ENCODE results near the gene NDC80.

NDC80 gene

GRCh38 chr18:2655178-2655953, 84.0 kb downstream of the NDC80 start, which contains the start of gene SMCHD1:
TSS of gene SMCHD1 (plus strand) at chr18:2655726. CDS start at chr18:2656076, 350 bp downstream.
- H3K4ac ChIP-seq (ENCODE audit: low read depth in 1 of 2, low read length in 2 of 2), result peak within 1 kb of the TSS; percentile 77 to 94
- H2BK5ac ChIP-seq (ENCODE audit: low read depth, low read length, poor library complexity, severe bottlenecking), result peak within 1 kb of the TSS; percentile 88
- peak within 1 kb of the TSS; percentile 97 for H4K91ac ChIP-seq (ENCODE audit: low read length)
- H3K4me1 ChIP-seq (ENCODE audit: control insufficient read depth, insufficient read depth, low read depth, low read length), result peaks cover 3% of the 10 kb centered on the region
- peak within 1 kb of the TSS; percentile 94 for H2BK120ac ChIP-seq (ENCODE audit: low read depth, low read length)
- DNase-seq, result peak; percentile 83
- H3K4me2 ChIP-seq (ENCODE audit: low read length, poor library complexity, severe bottlenecking), result peak within 1 kb of the TSS; percentile 96
- H3K36me3 ChIP-seq (ENCODE audit: control insufficient read depth in 1 of 2, insufficient read depth in 2 of 2, low read depth in 1 of 2, low read length in 2 of 2), result no peaks in the 10 kb centered on the region
- peak within 1 kb of the TSS; percentile 90 to 94 for H3K23ac ChIP-seq (ENCODE audit: low read length in 2 of 2)
- H3K27me3 ChIP-seq (ENCODE audit: control insufficient read depth in 1 of 2, insufficient read depth in 1 of 2, low read length in 2 of 2), result no peaks in the 10 kb centered on the region
- peak within 1 kb of the TSS; percentile 91 to 99 for H3K18ac ChIP-seq (ENCODE audit: low read depth in 1 of 2, low read length in 2 of 2)
- no peak within 1 kb of the TSS for H2AK5ac ChIP-seq (ENCODE audit: low read length, severe bottlenecking)
- H4K8ac ChIP-seq (ENCODE audit: low read length), result peak within 1 kb of the TSS; percentile 97
- peak within 1 kb of the TSS; percentile 68 for H3K27ac ChIP-seq (ENCODE audit: low read length, poor library complexity, severe bottlenecking)
- peak within 1 kb of the TSS; percentile 25 to 54 for H2BK12ac ChIP-seq (ENCODE audit: low read length in 2 of 2)
- H3K79me1 ChIP-seq (replicated peaks; ENCODE audit: low read length, poor library complexity, severe bottlenecking), result no peaks in the 10 kb centered on the region
- peak within 1 kb of the TSS; percentile 94 for H2BK15ac ChIP-seq (ENCODE audit: low read depth, poor library complexity, severe bottlenecking)
- H3K4me3 ChIP-seq (ENCODE audit: insufficient read depth in 1 of 2, low read depth in 1 of 2, low read length in 2 of 2), result peak within 1 kb of the TSS; percentile 88 to 92
- H3K14ac ChIP-seq (ENCODE audit: low read length in 2 of 2), result peak within 1 kb of the TSS; percentile 86 to 90
- peak within 1 kb of the TSS; percentile 97 for H3K9ac ChIP-seq (ENCODE audit: low read length)
- peak within 1 kb of the TSS; percentile 97 for H2AFZ ChIP-seq (ENCODE audit: low read depth, low read length)
- under 1% methylated on average over 97 of the region's 100 CpGs for WGBS
- no peaks in the 10 kb centered on the region for H3K9me3 ChIP-seq (ENCODE audit: control insufficient read depth, low read length)

GRCh38 chr18:2655954-2656236, 84.5 kb downstream of the NDC80 start:
- DNase-seq, result no peak
- Histone ChIP-seq H3K9ac (ENCODE audit: low read length) (peak overlapping the region; percentile 97), H3K23ac (ENCODE audit: low read length in 2 of 2) (peak overlapping the region; percentile 90 to 94), H3K4me1 (ENCODE audit: control insufficient read depth, insufficient read depth, low read depth, low read length) (peaks cover 3% of the 10 kb centered on the region), H3K14ac (ENCODE audit: low read length in 2 of 2) (peak overlapping the region in 1 of 2 experiments; percentile 39), H3K79me1 (replicated peaks; ENCODE audit: low read length, poor library complexity, severe bottlenecking) (no peaks in the 10 kb centered on the region), H2AK5ac (ENCODE audit: low read length, severe bottlenecking) (no peak overlapping the region), H3K4ac (ENCODE audit: low read depth in 1 of 2, low read length in 2 of 2) (peak overlapping the region; percentile 77 to 94), H2BK12ac (ENCODE audit: low read length in 2 of 2) (no peak overlapping the region), H2BK120ac (ENCODE audit: low read depth, low read length) (peak overlapping the region; percentile 49), H3K18ac (ENCODE audit: low read depth in 1 of 2, low read length in 2 of 2) (peak overlapping the region; percentile 63 to 99), H2AFZ (ENCODE audit: low read depth, low read length) (no peak overlapping the region), H2BK15ac (ENCODE audit: low read depth, poor library complexity, severe bottlenecking) (peak overlapping the region; percentile 94), H4K8ac (ENCODE audit: low read length) (peak overlapping the region; percentile 72), H3K27me3 (ENCODE audit: control insufficient read depth in 1 of 2, insufficient read depth in 1 of 2, low read length in 2 of 2) (no peaks in the 10 kb centered on the region), H3K9me3 (ENCODE audit: control insufficient read depth, low read length) (no peaks in the 10 kb centered on the region), H3K27ac (ENCODE audit: low read length, poor library complexity, severe bottlenecking) (peak overlapping the region; percentile 68), H3K36me3 (ENCODE audit: control insufficient read depth in 1 of 2, insufficient read depth in 2 of 2, low read depth in 1 of 2, low read length in 2 of 2) (peaks cover 0 to 2% of the 10 kb centered on the region in 2 experiments), H4K91ac (ENCODE audit: low read length) (peak overlapping the region; percentile 80), H3K4me3 (ENCODE audit: insufficient read depth in 1 of 2, low read depth in 1 of 2, low read length in 2 of 2) (peak overlapping the region; percentile 88 to 92), H3K4me2 (ENCODE audit: low read length, poor library complexity, severe bottlenecking) (peak overlapping the region; percentile 77), H2BK5ac (ENCODE audit: low read depth, low read length, poor library complexity, severe bottlenecking) (peak overlapping the region; percentile 88)
- 0% methylated on average over 1 of the region's 37 CpGs for WGBS

- Histone ChIP-seq H3K9ac (ENCODE audit: low read length) (peak overlapping the region; percentile 97), H3K4me1 (ENCODE audit: control insufficient read depth, insufficient read depth, low read depth, low read length) (peaks cover 3% of the 10 kb centered on the region)
- under 1% methylated on average over 46 of the region's 49 CpGs for WGBS
Observed at GRCh38 chr18:2656237-2656980, 85.1 kb downstream of the NDC80 start.

More at GRCh38 chr18:2656237-2656980, 85.1 kb downstream of the NDC80 start:
- Histone ChIP-seq H3K4ac (ENCODE audit: low read depth in 1 of 2, low read length in 2 of 2) (peak overlapping the region; percentile 77 to 94), H3K4me3 (ENCODE audit: insufficient read depth in 1 of 2, low read depth in 1 of 2, low read length in 2 of 2) (peak overlapping the region; percentile 88 to 92), H2BK15ac (ENCODE audit: low read depth, poor library complexity, severe bottlenecking) (peak overlapping the region; percentile 94), H3K27me3 (ENCODE audit: control insufficient read depth in 1 of 2, insufficient read depth in 1 of 2, low read length in 2 of 2) (no peaks in the 10 kb centered on the region), H3K36me3 (ENCODE audit: control insufficient read depth in 1 of 2, insufficient read depth in 2 of 2, low read depth in 1 of 2, low read length in 2 of 2) (peaks cover 0 to 5% of the 10 kb centered on the region in 2 experiments), H3K4me2 (ENCODE audit: low read length, poor library complexity, severe bottlenecking) (peak overlapping the region; percentile 77), H3K9me3 (ENCODE audit: control insufficient read depth, low read length) (no peaks in the 10 kb centered on the region), H4K91ac (ENCODE audit: low read length) (peak overlapping the region; percentile 87), H4K8ac (ENCODE audit: low read length) (peak overlapping the region; percentile 72), H3K79me1 (replicated peaks; ENCODE audit: low read length, poor library complexity, severe bottlenecking) (no peaks in the 10 kb centered on the region), H2BK120ac (ENCODE audit: low read depth, low read length) (peak overlapping the region; percentile 49), H3K23ac (ENCODE audit: low read length in 2 of 2) (peak overlapping the region; percentile 90 to 94), H3K27ac (ENCODE audit: low read length, poor library complexity, severe bottlenecking) (peak overlapping the region; percentile 68), H3K14ac (ENCODE audit: low read length in 2 of 2) (peak overlapping the region; percentile 39 to 86), H2AFZ (ENCODE audit: low read depth, low read length) (no peak overlapping the region), H3K18ac (ENCODE audit: low read depth in 1 of 2, low read length in 2 of 2) (peak overlapping the region; percentile 63 to 99), H2BK12ac (ENCODE audit: low read length in 2 of 2) (peak overlapping the region in 1 of 2 experiments; percentile 25), H2AK5ac (ENCODE audit: low read length, severe bottlenecking) (no peak overlapping the region), H2BK5ac (ENCODE audit: low read depth, low read length, poor library complexity, severe bottlenecking) (no peak overlapping the region)
- peak; percentile 59 for DNase-seq
